NCI-H2081 (cell line): ENCODE data around the gene GAK.

ENCODE experiments used
- DNase-seq, 2 experiments: peaks; one replicate each; lab custom pipeline; 2025; lab: John Stamatoyannopoulos, UW

GAK gene

DNA sequence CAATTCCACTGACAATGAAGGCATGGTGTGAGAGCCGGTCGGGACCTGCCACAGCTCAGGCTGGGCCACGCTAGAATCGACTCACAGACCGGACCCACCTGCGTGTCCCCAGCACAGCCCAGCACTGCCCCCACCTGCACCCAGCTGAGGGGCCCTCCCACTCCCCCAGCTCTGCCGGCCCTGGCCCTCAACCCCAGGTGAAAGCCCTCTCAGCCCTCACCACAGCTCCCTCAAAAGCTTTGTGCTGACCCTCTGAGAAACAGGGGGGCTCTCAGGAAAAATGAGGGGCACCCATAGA is 25.1 kb downstream of the GAK start:
- no peak for DNase-seq

- DNase-seq, result no peak
These were observed 25.6 kb downstream of the GAK start for GRCh38 chr4:906339-907102.

- no peak for DNase-seq
These were observed 26.4 kb downstream of the GAK start for GRCh38 chr4:905485-906338.

DNA sequence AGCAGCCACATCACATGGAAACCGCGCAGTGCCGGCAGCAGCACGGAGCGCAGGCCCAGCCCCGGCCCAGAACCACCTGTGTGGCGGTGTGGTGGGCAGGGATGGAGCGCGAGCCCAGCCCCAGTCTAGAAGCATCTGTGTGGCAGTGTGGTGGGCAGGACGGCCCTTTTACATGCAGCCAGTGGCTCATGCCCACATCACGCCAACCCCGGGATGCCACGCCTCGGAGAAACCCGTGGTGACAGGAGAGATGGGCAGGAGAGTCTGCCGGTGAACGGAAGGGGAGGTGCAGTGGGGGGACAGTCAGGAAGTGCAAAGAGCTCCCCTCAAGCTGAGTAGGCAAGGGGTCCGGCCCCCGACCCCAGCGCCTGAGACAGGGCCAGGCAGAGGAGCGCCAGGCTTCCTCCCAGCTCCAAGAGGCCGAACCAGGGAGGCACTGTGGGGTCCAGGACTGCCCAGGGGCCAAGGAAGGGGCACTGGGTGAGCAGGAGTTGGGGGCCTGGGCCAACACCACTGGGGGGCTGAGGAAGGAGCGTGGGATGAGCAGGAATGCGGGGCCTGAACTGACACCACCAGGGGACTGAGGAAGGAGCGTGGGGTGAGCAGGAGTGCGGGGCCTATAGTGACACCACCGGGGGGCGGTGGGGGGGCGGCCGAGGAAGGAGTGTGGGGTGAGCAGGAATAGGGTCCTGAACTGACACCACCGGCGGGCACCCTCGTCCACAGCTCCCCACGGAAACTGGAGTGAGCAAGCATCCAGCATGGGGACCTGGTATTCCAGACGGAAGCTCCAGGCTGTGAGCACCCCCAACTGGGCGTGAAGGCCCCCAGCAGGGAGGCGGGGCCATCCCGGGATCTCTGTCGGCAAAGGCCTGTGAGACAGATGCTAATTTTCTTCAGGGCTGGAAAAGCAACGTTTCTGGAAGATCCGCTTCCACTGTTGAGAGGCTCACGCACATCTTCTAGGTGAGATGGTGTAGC is 28.8 kb downstream of the GAK start:
- no peak for DNase-seq

DNA sequence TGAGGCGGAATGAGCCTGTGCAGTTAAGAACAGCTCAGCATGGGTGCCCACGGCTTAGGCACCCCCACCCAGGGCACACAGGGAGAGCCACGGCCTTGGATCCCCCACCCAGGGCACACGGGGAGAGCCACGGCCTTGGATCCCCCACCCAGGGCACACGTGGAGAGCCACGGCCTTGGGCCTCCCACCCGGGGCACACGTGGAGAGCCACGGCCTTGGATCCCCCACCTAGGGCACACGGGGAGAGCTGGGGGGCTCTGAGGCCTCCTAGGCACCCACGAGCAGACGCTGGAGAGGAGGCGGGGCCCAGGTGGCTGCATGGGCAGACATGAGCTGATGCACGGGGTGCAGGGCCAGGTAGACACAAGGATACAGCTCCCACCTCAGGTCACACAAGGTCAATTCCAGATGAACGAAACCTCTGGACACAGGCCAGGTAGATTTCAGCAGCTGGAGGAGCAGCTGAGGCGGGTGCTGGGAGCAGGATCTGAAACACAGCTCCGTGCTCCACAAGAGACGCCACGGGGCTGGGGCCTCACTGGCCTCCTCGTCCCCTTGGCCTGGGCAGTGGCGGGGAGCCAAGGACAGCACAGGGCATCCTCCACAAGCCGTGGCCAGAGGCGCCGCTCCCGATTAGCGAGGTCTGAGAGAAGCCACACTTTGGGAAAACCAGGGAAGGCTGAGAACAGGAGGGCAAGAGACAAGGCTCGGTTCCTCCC is 30.8 kb downstream of the GAK start:
- no peak for DNase-seq

DNA sequence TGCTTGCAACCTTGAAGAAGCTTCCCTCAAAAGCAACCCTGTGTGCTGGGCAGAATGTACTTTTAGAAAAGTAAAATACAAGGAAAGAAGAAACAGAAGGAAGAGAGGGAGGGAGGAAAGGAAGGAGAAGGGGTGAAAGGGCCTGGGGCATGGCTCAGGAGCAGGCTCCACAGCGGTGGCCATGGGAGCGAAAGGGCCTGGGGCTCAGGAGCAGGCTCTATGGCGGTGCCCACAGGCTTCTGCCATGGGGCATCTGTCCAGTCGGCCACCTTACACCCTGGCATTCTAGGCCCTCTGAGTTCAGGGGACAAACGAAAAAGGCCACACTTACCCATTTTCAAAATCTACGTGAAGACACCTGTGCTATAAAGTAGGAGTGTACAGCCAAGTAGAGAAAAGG is 31.4 kb downstream of the GAK start:
- no peak for DNase-seq

- DNase-seq, result no peak
These were observed 32.0 kb downstream of the GAK start for GRCh38 chr4:900073-900472.

- no peak for DNase-seq
These were observed 32.6 kb downstream of the GAK start for GRCh38 chr4:899556-899906.

DNA sequence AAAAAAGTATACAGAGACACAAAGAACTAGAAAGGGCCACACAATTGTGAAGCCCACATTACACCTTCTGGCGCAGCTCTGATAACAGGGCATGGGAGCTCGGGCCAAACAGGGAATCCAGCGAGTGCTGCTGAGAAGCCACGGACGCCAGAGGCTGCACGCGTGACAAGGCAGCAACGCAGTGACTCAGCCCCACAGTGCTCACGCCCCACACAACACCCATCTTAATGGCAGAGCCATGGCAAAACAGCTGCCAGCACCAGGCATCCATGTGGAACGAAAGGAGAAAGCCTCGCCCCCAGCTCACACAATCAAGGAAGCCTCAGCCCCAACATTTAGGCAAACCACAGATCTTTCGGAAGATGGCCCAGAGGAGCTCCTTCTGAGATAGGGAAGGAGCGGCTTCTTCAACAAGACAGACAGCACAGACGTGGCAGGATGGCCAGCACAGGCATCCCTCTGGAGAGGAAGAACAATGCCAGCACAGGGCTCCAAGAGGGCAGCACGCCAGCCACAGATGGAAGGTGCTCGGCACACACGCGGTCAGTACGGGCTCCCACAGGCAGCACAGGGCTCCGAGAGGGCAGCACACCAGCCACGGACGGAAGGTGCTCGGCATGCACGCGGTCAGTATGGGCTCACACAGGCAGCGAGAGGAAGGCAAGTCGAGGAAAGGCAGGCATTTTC is 33.1 kb downstream of the GAK start:
- no peak for DNase-seq

DNA sequence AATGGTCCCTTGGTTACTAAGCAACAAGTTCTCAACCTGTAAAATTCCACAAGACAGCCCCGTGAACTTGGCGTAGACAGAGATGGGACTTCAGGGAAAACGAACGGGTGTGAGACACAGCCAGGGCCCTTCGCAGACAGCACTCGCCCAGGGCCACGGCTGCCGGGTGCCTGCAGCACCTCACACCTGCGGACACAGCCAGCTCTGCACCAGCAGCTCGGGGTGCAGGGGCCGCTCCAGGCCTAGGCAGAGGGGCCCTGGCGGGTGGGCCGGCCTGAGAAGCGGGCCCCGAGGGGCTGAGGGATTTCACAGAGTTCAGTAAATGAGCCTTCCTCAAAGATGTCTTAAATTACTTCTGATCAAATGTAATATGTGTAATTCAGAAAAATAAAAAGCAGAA is 34.0 kb downstream of the GAK start:
- DNase-seq, result no peak

- no peak for DNase-seq
These were observed 35.5 kb downstream of the GAK start for GRCh38 chr4:896630-897029.

GRCh38 chr4:896216-896615 is 35.9 kb downstream of the GAK start:
- DNase-seq, result no peak

DNA sequence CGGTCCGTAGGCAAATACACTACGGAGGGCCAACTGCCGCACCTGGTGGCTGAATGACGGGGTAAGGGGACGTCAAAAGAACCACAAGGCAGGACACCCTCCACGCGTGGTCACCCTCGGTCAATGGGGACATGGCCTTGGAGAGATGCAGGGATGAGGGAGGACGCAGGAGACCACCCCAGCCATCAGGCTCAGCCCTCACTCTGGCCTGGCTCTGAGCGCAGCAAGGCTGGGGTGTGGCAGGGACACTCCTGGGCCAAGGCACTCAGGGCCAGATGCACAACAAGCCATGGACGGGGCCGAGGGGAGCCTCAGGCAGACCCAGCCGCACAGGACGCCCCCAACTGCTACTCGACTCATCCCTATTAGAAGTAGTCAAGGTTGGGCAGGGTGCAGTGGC is 36.5 kb downstream of the GAK start:
- no peak for DNase-seq

DNA sequence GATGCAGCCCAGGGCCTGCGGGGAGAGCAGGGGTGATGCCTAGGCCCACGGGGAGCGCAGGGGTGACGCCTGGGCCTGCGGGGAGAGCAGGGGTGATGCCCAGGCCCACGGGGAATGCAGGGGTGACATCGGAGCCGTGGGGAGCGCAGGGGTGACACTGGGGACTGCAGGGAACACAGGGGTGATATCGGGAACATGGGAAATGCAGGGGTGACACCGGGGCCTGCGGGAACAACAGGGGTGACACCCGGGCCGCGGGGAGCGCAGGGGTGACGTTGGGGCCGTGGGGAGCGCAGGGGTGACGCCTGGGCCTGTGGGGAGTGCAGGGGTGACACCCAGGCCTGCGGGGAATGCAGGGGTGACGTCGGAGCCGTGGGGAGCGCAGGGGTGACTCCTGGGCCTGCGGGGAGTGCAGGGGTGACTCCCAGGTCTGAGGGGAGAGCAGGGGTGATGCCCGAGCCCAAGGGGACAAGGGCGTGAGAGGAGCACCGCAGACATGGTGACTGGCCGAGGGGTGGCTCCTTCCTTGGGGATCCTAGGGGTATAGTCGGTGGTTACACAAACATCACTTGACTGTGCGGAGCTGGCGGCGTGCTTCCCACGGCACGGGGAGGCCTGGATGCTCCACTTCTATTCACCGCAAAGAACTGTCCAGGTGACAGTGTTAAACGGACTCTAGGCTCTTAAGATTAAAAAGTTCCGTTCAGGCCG is 38.0 kb downstream of the GAK start:
- DNase-seq, result no peak

GRCh38 chr4:893276-893994 is 38.7 kb downstream of the GAK start:
- no peak for DNase-seq

GRCh38 chr4:892780-893179 is 39.3 kb downstream of the GAK start:
- no peak for DNase-seq

- no peak for DNase-seq
These were observed 40.4 kb downstream of the GAK start for GRCh38 chr4:891747-892146.

DNA sequence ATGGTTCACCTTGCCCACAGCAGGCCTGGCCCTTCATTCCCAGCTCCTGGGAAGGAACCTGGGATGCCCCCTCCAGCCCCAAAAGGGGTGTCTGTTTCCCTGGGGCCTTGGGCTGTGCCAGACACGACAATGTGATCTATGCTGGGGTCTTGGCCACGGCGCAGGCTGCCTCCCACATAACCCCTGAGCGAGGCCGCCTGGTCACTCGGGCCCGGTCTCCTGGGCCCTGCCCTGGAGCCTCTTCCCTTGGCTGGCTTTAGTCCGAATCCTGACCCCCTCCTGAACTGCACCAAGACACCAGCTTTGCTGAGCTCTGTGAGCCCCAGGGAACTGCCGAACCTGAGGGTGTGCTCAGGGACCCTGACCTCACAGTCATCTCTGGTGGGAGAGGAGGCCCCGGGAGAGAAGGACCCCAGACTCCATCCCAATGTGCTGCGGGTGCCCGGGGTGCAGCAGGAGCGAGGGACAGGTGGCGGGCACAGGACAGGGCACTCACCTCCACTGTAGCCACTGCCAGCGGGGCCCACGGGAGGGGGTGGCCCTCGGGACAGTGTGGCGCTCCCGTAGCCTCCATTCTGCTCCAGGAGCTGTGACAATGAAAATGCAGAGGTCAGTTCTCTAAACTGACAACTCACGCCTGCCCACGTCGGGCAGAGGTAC is 42.0 kb downstream of the GAK start:
- DNase-seq, result no peak

- no peak for DNase-seq
These were observed 42.6 kb downstream of the GAK start for GRCh38 chr4:889516-889915.
